ENCODE measurements around the gene C5orf15. TPM values are rescaled to one million over a fixed set of nuclear protein-coding genes. Genes with fewer than 3 reads are reported as not detected.

C5orf15 gene
- total RNA-seq, 4 donors from 2014 or later, result 29.3 to 34.4 (median 32.0) TPM

- H3K4me3 ChIP-seq, result no peak overlapping the region
- no peak overlapping the region for H3K27ac ChIP-seq
- WGBS, result 79% methylated on average over 10 of the region's 10 CpGs
- H3K36me3 ChIP-seq, result no peaks in the 10 kb centered on the region
- no peaks in the 10 kb centered on the region for H3K27me3 ChIP-seq
- TF ChIP-seq POLR2A (IDR thresholded peaks at IDR 0.05) (no peak), POLR2AphosphoS5 (IDR thresholded peaks at IDR 0.05) (no peak)
- no peaks in the 10 kb centered on the region for H3K4me1 ChIP-seq
- DNase-seq (ENCODE audit: low spot score in 2 of 2), result no peak
- no peaks in the 10 kb centered on the region for H3K9me3 ChIP-seq
Measured at GRCh38 chr5:133912951-133913350, 55.5 kb downstream of the C5orf15 start.

- 78% methylated on average over 6 of the region's 6 CpGs for WGBS
- no peak for DNase-seq (ENCODE audit: low spot score in 2 of 2)
- no peaks in the 10 kb centered on the region for H3K27me3 ChIP-seq
Measured at GRCh38 chr5:133910571-133910970, 57.9 kb downstream of the C5orf15 start.

GRCh38 chr5:133909603-133910002 is 58.8 kb downstream of the C5orf15 start:
- Histone ChIP-seq H3K27me3 (no peaks in the 10 kb centered on the region), H3K27ac (no peak overlapping the region), H3K9me3 (no peaks in the 10 kb centered on the region), H3K4me3 (no peak overlapping the region), H3K4me1 (no peaks in the 10 kb centered on the region), H3K36me3 (no peaks in the 10 kb centered on the region)
- TF ChIP-seq CTCF (IDR thresholded peaks at IDR 0.05) (no peak), POLR2AphosphoS5 (IDR thresholded peaks at IDR 0.05) (no peak), EP300 (IDR thresholded peaks at IDR 0.05) (no peak), POLR2A (IDR thresholded peaks at IDR 0.05) (no peak)
- DNase-seq (ENCODE audit: low spot score in 2 of 2), result no peak
- 86% methylated on average over 4 of the region's 4 CpGs for WGBS

More at GRCh38 chr5:133910571-133910970, 57.9 kb downstream of the C5orf15 start:
- no peaks in the 10 kb centered on the region for H3K36me3 ChIP-seq
- TF ChIP-seq POLR2A (IDR thresholded peaks at IDR 0.05) (no peak), POLR2AphosphoS5 (IDR thresholded peaks at IDR 0.05) (no peak), CTCF (IDR thresholded peaks at IDR 0.05) (no peak), EP300 (IDR thresholded peaks at IDR 0.05) (no peak)
- no peaks in the 10 kb centered on the region for H3K9me3 ChIP-seq
- no peak overlapping the region for H3K4me3 ChIP-seq
- no peak overlapping the region for H3K27ac ChIP-seq
- no peaks in the 10 kb centered on the region for H3K4me1 ChIP-seq

- DNase-seq (ENCODE audit: low spot score in 2 of 2), result no peak
Measured at GRCh38 chr5:133907075-133907474, 61.4 kb downstream of the C5orf15 start.

GRCh38 chr5:133906303-133906702 is 62.1 kb downstream of the C5orf15 start:
- H3K4me1 ChIP-seq, result no peaks in the 10 kb centered on the region
- H3K36me3 ChIP-seq, result no peaks in the 10 kb centered on the region
- TF ChIP-seq POLR2A (IDR thresholded peaks at IDR 0.05), result no peak
- TF ChIP-seq POLR2AphosphoS5 (IDR thresholded peaks at IDR 0.05), result no peak
- no peak for TF ChIP-seq EP300 (IDR thresholded peaks at IDR 0.05)
- TF ChIP-seq CTCF (IDR thresholded peaks at IDR 0.05), result no peak
- H3K27me3 ChIP-seq, result no peaks in the 10 kb centered on the region
- H3K27ac ChIP-seq, result no peak overlapping the region
- 86% methylated on average over 6 of the region's 6 CpGs for WGBS
- H3K9me3 ChIP-seq, result no peaks in the 10 kb centered on the region
- H3K4me3 ChIP-seq, result no peak overlapping the region
- no peak for DNase-seq (ENCODE audit: low spot score in 2 of 2)

More at GRCh38 chr5:133907075-133907474, 61.4 kb downstream of the C5orf15 start:
- Histone ChIP-seq H3K4me3 (no peak overlapping the region), H3K4me1 (no peaks in the 10 kb centered on the region), H3K9me3 (no peaks in the 10 kb centered on the region), H3K27me3 (no peaks in the 10 kb centered on the region), H3K36me3 (no peaks in the 10 kb centered on the region), H3K27ac (no peak overlapping the region)
- no peak for TF ChIP-seq POLR2AphosphoS5 (IDR thresholded peaks at IDR 0.05)
- TF ChIP-seq EP300 (IDR thresholded peaks at IDR 0.05), result no peak
- TF ChIP-seq CTCF (IDR thresholded peaks at IDR 0.05), result no peak
- 82% methylated on average over 4 of the region's 9 CpGs for WGBS

Other genes with a start within 250 kb of the C5orf15 start
- gene VDAC1, start 36.4 kb upstream of the C5orf15 start, total RNA-seq, result 100 to 1,000 TPM; 106 to 194 (median 162) TPM
- gene TCF7, start 146.1 kb upstream of the C5orf15 start, total RNA-seq, result 1 to 10 TPM; 2.9 to 7.2 (median 4.9) TPM
- gene SKP1, start 208.3 kb upstream of the C5orf15 start, total RNA-seq, result 100 to 1,000 TPM; 143 to 261 (median 196) TPM